Lower leg skin (tissue), 3 donors: ENCODE measurements around the gene OAS1.

Experiments
- POLR2A ChIP-seq, 2 donors: fragments of 450-650 bp; IDR thresholded peaks; one replicate each; pipeline ENCODE4 v1.6.1; 2016 to 2017; ENCODE audit warnings: antibody characterized with exemption in 2 of 2, mild to moderate bottlenecking in 1 of 2, moderate library complexity in 1 of 2
- TF ChIP-seq, protein P1 (sequence below), 3 donors: fragments of 450-650 bp; IDR thresholded peaks; one replicate each; pipeline ENCODE4 v1.5.1; 2016; ENCODE audit warnings: antibody characterized with exemption in 3 of 3, mild to moderate bottlenecking in 3 of 3, moderate library complexity in 2 of 3

DNA sequence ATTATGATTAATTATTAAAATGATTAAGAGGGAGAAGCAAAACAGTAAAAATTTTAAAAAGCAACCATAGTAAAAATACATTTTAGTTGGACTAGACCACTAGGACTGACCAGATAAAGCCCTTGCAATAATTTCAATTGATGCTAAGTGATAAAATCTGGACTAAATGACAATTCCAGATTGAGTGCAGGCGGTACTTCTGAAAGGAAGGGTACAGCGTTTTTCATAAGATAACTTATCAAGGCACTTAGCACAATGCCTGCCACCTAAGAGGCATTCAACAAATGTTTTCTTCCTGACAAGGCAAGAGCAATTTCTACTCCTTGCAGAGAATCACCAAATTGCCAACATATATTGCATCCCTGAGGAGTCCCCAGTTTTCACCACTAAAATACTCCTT, 37.7 kb upstream of the OAS1 start:
- TF ChIP-seq, protein P1, sequence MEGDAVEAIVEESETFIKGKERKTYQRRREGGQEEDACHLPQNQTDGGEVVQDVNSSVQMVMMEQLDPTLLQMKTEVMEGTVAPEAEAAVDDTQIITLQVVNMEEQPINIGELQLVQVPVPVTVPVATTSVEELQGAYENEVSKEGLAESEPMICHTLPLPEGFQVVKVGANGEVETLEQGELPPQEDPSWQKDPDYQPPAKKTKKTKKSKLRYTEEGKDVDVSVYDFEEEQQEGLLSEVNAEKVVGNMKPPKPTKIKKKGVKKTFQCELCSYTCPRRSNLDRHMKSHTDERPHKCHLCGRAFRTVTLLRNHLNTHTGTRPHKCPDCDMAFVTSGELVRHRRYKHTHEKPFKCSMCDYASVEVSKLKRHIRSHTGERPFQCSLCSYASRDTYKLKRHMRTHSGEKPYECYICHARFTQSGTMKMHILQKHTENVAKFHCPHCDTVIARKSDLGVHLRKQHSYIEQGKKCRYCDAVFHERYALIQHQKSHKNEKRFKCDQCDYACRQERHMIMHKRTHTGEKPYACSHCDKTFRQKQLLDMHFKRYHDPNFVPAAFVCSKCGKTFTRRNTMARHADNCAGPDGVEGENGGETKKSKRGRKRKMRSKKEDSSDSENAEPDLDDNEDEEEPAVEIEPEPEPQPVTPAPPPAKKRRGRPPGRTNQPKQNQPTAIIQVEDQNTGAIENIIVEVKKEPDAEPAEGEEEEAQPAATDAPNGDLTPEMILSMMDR (IDR thresholded peaks at IDR 0.05) = no peak
- TF ChIP-seq POLR2A (IDR thresholded peaks at IDR 0.05) = no peak
